Left ventricle myocardium inferior (tissue), 1 donor: ENCODE measurements around the gene ARAP2. TPM values are rescaled to one million over a fixed set of nuclear protein-coding genes. Genes with fewer than 3 reads are reported as not detected.

ENCODE experiments used
- DNase-seq: peaks from one replicate; pipeline ENCODE4 v3.0.0-alpha.2; 2020
- H3K27ac ChIP-seq: fragments of 200-600 bp; replicated peaks from 2 replicates; pipeline ENCODE4 v1.8.0; 2021
- H3K27me3 ChIP-seq: fragments of 200-600 bp; 2 replicates; pipeline ENCODE4 v1.8.0; 2021; ENCODE audit warnings: low read depth
- H3K36me3 ChIP-seq: fragments of 200-600 bp; 2 replicates; pipeline ENCODE4 v1.8.0; 2021
- H3K4me1 ChIP-seq: fragments of 200-600 bp; 2 replicates; pipeline ENCODE4 v1.8.0; 2021
- H3K4me3 ChIP-seq: fragments of 200-600 bp; 2 replicates; pipeline ENCODE4 v1.8.0; 2021; ENCODE audit warnings: mild to moderate bottlenecking, moderate library complexity
- H3K9me3 ChIP-seq: fragments of 200-600 bp; replicated peaks from 2 replicates; pipeline ENCODE4 v1.8.0; 2021
- intact Hi-C: fragments of 100-400 bp; cut with micrococcal nuclease; formaldehyde crosslinking; loops from one replicate; pipeline ENCODE4 v1.11.0; 2022
- total RNA-seq: library from RNA; stranded (reverse); fragmentation: NEBNext Ultra II Directional; extraction: Animal tissue kit (Norgen Biotek cat#: 25700); gene quantifications from one replicate; pipeline ENCODE4 v1.2.1, GENCODE V29; 2021
- TF ChIP-seq, protein P1 (sequence below): fragments of 200-600 bp; IDR thresholded peaks from 2 replicates; pipeline ENCODE4 v1.8.0; 2021; ENCODE audit warnings: antibody characterized with exemption, mild to moderate bottlenecking, borderline replicate concordance
- donor health status: DM: no; HTN: yes; CAD: no; lungs with severe emphysema.

ARAP2 gene
- total RNA-seq, 1 donor from 2014 or later: 2.9 TPM

DNA sequence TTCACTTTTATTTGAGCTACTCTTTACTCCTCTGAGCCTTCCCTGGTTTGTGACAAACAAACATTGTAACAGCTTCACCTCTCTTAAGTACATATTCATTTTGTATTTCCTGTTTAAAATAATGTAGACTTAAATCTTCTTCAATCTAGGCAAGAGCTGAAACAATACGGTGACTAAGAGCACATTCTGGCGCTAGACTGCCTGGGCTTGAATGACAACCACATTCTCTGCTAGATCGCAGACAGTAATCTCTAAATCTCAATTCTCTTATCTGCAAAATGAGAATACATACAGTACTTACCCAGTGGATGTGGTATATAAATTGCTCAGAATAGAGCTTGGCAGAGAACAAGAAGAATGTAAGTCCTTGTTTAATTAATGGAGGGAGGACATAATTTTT is 144.8 kb downstream of the ARAP2 start:
- TF ChIP-seq, protein P1, sequence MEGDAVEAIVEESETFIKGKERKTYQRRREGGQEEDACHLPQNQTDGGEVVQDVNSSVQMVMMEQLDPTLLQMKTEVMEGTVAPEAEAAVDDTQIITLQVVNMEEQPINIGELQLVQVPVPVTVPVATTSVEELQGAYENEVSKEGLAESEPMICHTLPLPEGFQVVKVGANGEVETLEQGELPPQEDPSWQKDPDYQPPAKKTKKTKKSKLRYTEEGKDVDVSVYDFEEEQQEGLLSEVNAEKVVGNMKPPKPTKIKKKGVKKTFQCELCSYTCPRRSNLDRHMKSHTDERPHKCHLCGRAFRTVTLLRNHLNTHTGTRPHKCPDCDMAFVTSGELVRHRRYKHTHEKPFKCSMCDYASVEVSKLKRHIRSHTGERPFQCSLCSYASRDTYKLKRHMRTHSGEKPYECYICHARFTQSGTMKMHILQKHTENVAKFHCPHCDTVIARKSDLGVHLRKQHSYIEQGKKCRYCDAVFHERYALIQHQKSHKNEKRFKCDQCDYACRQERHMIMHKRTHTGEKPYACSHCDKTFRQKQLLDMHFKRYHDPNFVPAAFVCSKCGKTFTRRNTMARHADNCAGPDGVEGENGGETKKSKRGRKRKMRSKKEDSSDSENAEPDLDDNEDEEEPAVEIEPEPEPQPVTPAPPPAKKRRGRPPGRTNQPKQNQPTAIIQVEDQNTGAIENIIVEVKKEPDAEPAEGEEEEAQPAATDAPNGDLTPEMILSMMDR: no peak

DNA sequence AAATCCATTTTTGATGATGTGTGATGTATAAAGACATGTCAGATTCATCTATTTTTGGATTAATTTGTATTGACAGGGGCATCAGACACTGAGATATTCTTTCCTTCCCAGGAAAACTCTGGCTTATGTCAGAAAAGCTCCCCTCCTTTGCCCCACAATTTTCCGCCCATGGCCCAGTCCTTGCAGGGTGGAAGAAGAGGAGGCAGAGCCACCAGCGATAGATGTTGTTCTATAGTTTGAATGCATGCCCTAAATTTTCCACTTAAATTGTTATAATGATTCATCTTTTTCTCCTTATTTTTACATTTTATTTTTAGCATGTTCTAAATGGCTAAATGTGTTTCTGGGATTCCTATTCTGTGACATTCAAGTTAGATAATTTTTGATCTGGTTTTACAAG is 149.3 kb downstream of the ARAP2 start:
- DNase-seq: no peak
- Histone ChIP-seq H3K27ac (no peak overlapping the region), H3K27me3 (no peaks in the 10 kb centered on the region), H3K9me3 (peaks cover 6% of the 10 kb centered on the region), H3K4me1 (no peaks in the 10 kb centered on the region), H3K4me3 (no peak overlapping the region), H3K36me3 (no peaks in the 10 kb centered on the region)
- TF ChIP-seq, protein P1: no peak
- intact Hi-C loops: no loop called here

More for the DNA sequence above, 144.8 kb downstream of the ARAP2 start:
- Histone ChIP-seq H3K4me1 (no peaks in the 10 kb centered on the region), H3K36me3 (no peaks in the 10 kb centered on the region), H3K9me3 (peaks cover 6% of the 10 kb centered on the region), H3K27ac (no peak overlapping the region), H3K4me3 (no peak overlapping the region), H3K27me3 (no peaks in the 10 kb centered on the region)
- DNase-seq: no peak
- intact Hi-C loops: no loop called here

DNA sequence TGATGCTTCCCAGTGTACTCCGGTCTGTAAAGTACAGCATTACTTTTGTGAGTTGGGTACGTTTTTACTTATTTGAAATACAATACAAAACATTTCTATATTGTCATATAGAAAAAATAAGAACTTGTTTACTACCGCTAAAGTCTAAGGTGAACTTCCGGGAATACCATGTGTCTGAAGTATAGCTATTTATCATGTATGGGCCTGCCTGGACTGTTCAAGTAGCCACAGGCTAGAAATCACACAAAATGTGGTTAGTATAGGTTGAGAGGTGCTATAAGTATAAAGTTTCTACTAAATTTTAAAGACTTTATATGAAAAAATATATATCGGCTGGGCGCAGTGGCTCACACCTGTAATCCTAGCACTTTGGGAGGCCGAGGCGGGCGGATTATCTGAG is 152.3 kb downstream of the ARAP2 start:
- DNase-seq: no peak
- H3K4me3 ChIP-seq: no peak overlapping the region
- H3K4me1 ChIP-seq: no peaks in the 10 kb centered on the region
- H3K9me3 ChIP-seq: no peaks in the 10 kb centered on the region
- no peaks in the 10 kb centered on the region for H3K27me3 ChIP-seq
- intact Hi-C loops: no loop called here
- TF ChIP-seq, protein P1: no peak
- no peak overlapping the region for H3K27ac ChIP-seq
- no peaks in the 10 kb centered on the region for H3K36me3 ChIP-seq

DNA sequence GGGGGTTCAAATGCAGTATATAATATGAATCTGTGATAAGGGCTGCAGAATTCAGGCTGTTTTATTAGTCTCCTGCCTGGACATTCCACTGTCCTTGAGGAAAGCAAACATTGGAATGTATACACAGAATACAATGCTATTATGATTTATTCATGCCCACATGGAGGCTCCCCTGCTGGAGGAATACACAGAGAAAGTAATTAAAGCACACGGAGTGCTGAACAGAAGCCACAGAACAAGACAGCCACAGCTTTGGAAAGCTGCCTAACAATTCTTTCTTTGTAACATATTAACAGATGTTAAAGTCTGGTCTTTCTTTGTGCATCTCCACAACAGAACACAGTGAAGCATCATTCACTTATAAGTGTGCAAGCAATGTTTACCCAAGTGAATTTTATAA is 155.8 kb downstream of the ARAP2 start:
- Histone ChIP-seq H3K36me3 (no peaks in the 10 kb centered on the region), H3K27ac (no peak overlapping the region), H3K4me1 (no peaks in the 10 kb centered on the region), H3K4me3 (no peak overlapping the region), H3K9me3 (no peaks in the 10 kb centered on the region), H3K27me3 (no peaks in the 10 kb centered on the region)
- DNase-seq: no peak
- TF ChIP-seq, protein P1: no peak
- intact Hi-C loops: no loop called here

DNA sequence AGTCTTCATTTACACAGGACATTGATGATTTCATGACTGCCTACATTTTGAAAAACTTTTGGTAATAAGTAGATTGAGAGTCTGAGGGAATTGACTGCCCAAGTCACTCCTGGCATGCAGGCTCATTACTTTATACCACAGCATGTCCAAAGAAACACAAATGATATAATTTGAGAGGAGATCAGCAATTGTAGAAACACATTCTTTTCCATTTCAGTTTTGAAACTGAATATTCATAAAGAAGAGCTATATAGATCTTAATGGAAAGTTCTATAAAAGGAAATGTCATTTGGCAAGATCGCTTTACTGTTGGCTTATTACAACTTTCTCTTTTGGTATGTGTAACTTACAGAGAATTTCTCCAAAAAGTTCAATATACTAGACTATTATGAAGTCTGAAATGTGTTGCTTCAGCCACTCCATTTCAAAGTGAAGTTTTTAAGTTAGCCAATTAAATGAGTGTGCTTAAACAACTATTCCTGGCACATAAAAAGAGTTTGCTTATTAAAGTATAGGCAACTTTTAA is 158.0 kb downstream of the ARAP2 start:
- intact Hi-C loops: no loop called here
- H3K36me3 ChIP-seq: peaks cover 7% of the 10 kb centered on the region
- H3K27me3 ChIP-seq: no peaks in the 10 kb centered on the region
- H3K27ac ChIP-seq: no peak overlapping the region
- no peak for DNase-seq
- H3K4me1 ChIP-seq: no peaks in the 10 kb centered on the region
- TF ChIP-seq, protein P1: no peak
- no peak overlapping the region for H3K4me3 ChIP-seq
- H3K9me3 ChIP-seq: no peaks in the 10 kb centered on the region

DNA sequence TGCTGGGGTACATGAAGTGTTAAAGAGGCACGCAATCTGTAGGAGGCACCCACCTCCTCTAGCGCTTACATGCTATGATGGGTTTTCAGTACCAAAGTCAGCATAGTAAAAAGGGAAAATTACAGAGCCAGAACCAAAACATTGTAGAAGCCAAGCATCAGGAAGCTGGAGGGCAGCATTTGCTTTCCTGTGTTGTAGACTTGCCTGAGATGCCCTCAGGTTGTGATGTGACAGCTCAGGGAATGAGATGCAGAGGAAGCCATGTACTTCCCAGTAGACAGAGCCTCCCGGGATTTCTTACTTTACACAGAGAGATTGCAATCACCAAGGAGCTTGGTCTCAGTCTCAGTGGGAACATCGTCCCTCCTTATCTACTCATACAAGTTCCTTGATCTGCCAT is 161.5 kb downstream of the ARAP2 start:
- Histone ChIP-seq H3K36me3 (peaks cover 7% of the 10 kb centered on the region), H3K4me3 (no peak overlapping the region), H3K9me3 (no peaks in the 10 kb centered on the region), H3K4me1 (no peaks in the 10 kb centered on the region), H3K27ac (no peak overlapping the region), H3K27me3 (no peaks in the 10 kb centered on the region)
- DNase-seq: no peak
- TF ChIP-seq, protein P1: no peak
- intact Hi-C loops: no loop called here
